22Rv1 (cell line): Measurements from ENCODE around the gene GGNBP2.

ENCODE experiments used
- H3K27ac ChIP-seq: fragments of 450-650 bp; 2 replicates; pipeline ENCODE4 v1.5.1; 2017
- CTCF ChIP-seq: fragments of 450-650 bp; IDR thresholded peaks from 2 replicates; pipeline ENCODE4 v1.5.1; 2017; ENCODE audit warnings: mild to moderate bottlenecking
- ZFX ChIP-seq: fragments of 450-650 bp; IDR thresholded peaks from 2 replicates; pipeline ENCODE4 v1.6.1; 2017; ENCODE audit warnings: antibody characterized with exemption, borderline replicate concordance

The GGNBP2 gene

GRCh38 chr17:36566081-36566480 lies 21.4 kb downstream of the GGNBP2 start:
- no peak overlapping the region for H3K27ac ChIP-seq
- TF ChIP-seq ZFX (no peak), CTCF (no peak)

GRCh38 chr17:36575028-36575427 lies 30.3 kb downstream of the GGNBP2 start:
- no peak for TF ChIP-seq ZFX
- H3K27ac ChIP-seq: no peak overlapping the region

- H3K27ac ChIP-seq: no peak overlapping the region; the same call in 1 of the 2 replicates
- TF ChIP-seq CTCF (no peak), ZFX (no peak)
Measured at GRCh38 chr17:36576793-36577192, 32.1 kb downstream of the GGNBP2 start.

GRCh38 chr17:36578671-36579070 lies 34.0 kb downstream of the GGNBP2 start:
- TF ChIP-seq ZFX: no peak
- TF ChIP-seq CTCF: no peak
- no peak overlapping the region for H3K27ac ChIP-seq

- no peak overlapping the region for H3K27ac ChIP-seq
- no peak for TF ChIP-seq CTCF
Measured at GRCh38 chr17:36583787-36584186, 39.1 kb downstream of the GGNBP2 start.

- H3K27ac ChIP-seq: no peak overlapping the region
- TF ChIP-seq ZFX: no peak
- TF ChIP-seq CTCF: no peak
Measured at GRCh38 chr17:36586138-36586537, 41.4 kb downstream of the GGNBP2 start.

GRCh38 chr17:36590082-36590481 lies 45.4 kb downstream of the GGNBP2 start:
- peak overlapping the region; percentile 71 for H3K27ac ChIP-seq
- TF ChIP-seq ZFX: no peak
- TF ChIP-seq CTCF: no peak
